OCI-LY7 (cell line): ENCODE measurements around the gene GRAP2. TPM values are rescaled to one million over a fixed set of nuclear protein-coding genes. Genes with fewer than 3 reads are reported as not detected.

Source experiments
- small RNA-seq: library from RNA; depleted of rRNA; stranded (forward); fragments of <200 nt; gene quantifications from one replicate; pipeline ENCODE3, GENCODE V24; 2014
- total RNA-seq, 2 experiments: library from RNA; depleted of rRNA in 1 of 2; stranded (reverse); fragments of >200 nt in 1 of 2; shearing (Covaris generic) in 1 of 2; gene quantifications; 2 replicates each; pipeline ENCODE4 v1.2.3, GENCODE V29; 2014 to 2022

GRAP2 gene
- total RNA-seq, 2 experiments from 2014 or later: not detected

Small RNAs within 50 kb of the gene (small RNA-seq; reads per million reads assigned to genes)
- gene RN7SKP210: not detected

Other genes with a start within 250 kb of the GRAP2 start
- gene ENTHD1, start 7.3 kb upstream of the GRAP2 start, total RNA-seq (2014; rRNA removed; shearing (Covaris generic)): not detected in 2 replicates
- gene ENTHD1, start 7.3 kb upstream of the GRAP2 start, total RNA-seq (2022): not detected in 2 replicates
- not detected in 2 replicates for gene TMA7B, start 59.3 kb downstream of the GRAP2 start, total RNA-seq (2014; rRNA removed; shearing (Covaris generic))
- not detected in 2 replicates for gene TMA7B, start 59.3 kb downstream of the GRAP2 start, total RNA-seq (2022)
- not detected in 2 replicates for gene FAM83F, start 93.9 kb downstream of the GRAP2 start, total RNA-seq (2014; rRNA removed; shearing (Covaris generic))
- gene FAM83F, start 93.9 kb downstream of the GRAP2 start, total RNA-seq (2022): not detected in 2 replicates